Esophagus muscularis mucosa (tissue), 2 donors: Measurements from ENCODE around the gene BTG2.

Experiments
- POLR2A ChIP-seq: fragments of 450-650 bp; IDR thresholded peaks from one replicate; pipeline ENCODE4 v1.6.1; 2017; ENCODE audit warnings: antibody characterized with exemption, moderate library complexity, mild to moderate bottlenecking, low read depth
- POLR2AphosphoS5 ChIP-seq, 2 donors: sonication (generic); formaldehyde crosslinking; IDR thresholded peaks; one replicate each; pipeline ENCODE4 v1.6.1; 2017; ENCODE audit warnings: antibody characterized with exemption in 2 of 2

DNA sequence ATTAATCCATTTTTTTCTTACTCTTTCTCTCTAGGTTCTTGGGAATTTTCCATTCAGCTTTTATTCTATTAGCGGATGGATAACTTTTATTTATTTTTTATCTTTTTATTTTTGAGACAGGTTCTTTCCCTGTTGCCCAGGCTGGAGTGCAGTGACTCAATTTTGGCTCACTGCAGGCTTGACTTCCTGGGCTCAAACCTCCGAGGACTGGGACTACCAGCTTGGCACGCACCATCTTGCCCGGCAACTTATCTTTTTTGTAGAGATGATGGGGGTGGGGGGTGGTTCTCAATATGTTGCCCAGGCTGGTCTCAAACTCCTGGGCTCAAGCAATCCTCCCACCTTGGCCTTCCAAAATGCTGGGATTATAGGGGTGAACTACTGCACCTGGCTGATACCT lies 39.8 kb upstream of the BTG2 start:
- TF ChIP-seq POLR2A (no peak), POLR2AphosphoS5 (IDR thresholded peaks at IDR 0.05) (no peak)
